Stimulated activated CD4-positive, alpha-beta T cell treated with anti-CD3 and anti-CD28 coated beads, Interleukin-1b, Interleukin-23, amount 100 ng/mL, for 1 hour (primary cell): ENCODE data around the gene PBLD.

Experiments
- DNase-seq, 2 donors: peaks; one replicate each; pipeline ENCODE4 v3.0.0-alpha.2; 2020; ENCODE audit warnings: low read depth in 2 of 2

The PBLD gene

DNA sequence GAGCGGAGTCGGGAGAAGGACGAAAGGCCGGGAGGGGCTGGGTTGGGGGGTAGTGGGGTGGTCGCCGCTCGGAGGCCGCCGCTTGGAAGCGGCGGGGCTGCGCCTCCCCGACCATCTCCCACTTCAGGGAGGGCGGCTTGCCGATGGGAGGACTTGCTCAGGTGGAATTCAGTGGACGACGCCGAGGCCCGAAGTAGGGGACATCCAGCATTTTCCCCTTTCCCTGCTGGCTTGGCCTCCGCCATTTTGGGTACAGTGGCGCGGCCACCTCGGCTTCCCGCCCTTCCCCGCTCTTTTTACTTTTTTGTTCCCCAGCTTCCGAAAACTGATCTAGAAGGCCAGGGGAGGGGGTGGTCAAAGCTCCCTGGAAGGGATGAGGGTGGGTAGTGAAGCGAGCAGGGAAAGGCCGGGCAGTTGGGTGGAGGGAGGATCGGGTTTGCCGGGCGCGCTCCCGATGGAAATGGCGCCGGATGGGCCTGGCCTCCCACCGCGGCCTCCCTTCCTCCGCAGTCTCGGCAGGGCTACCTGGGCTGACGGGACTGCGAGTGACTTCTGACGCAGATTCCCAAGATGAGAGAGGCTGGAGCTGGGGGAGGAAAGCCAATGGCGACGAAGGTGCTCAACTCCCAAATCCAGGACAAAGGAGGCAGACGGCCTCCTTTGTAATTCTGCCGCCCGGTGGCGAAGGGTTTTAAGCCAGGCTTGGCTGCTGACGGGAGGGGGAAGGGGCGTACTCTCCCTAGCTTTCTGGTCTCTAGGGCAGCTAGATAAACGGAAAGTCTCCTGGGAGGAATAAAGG lies at the start of gene PBLD:
Gene PBLD (minus strand): TSS at position 670 of the 799 bp plus-strand sequence. CDS start 26,084 bp downstream, outside the sequence.
- DNase-seq = peak in 1 of 2 donors; percentile 31

DNA sequence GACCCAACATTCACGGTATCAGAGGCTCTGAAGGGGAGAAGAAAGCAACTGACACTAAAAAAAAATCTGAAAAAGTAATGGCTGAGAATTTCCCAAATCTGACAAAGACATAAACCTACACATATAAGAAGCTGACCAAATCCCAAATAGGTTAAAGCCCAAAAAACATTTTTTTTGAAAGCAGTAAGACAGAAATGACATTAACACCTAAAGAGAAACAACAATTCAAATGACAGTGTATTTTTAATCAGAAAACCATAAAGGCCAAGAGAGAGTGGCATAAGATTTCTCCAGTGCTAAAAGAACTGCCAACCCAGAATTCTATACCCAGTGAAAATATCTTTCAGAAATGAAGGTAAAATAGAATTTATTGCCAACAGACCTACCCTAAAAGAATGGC lies 38.9 kb upstream of the PBLD start:
- DNase-seq = no peak

DNA sequence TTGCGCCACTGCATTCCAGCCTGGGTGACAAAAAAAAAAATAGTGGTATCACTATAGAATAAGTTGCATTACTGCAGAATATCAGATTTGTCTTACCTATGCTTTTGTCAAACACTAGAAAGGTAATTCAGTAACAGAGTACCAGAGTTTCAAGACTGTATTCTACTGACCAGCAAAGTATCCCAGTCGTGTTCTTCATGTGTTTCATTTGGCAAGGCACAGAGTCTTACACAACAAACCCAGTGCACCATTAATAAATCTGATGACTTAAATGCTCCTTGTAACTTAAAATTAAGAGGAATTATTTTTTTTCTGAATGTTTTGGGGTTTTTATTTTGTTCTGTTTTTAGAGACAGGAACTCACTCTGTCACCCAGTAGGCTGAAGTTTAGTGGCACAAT lies 34.4 kb upstream of the PBLD start:
- no peak for DNase-seq

DNA sequence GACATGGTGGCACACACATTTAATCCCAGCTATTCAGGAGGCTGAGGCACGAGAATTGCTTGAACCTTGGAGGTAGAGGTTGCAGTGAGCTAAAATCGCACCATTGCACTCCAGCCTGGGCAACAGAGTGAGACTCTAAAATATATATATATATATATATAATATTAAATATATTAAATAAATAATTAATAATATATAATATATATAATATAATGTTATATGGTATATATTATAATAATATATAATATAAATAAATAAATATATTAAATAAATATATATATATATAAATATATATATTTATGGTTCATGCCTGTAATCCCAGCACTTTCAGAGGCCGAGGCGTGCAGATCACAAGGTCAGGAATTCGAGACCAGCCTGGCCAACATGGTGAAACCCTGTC lies 33.9 kb upstream of the PBLD start:
- DNase-seq = no peak

DNA sequence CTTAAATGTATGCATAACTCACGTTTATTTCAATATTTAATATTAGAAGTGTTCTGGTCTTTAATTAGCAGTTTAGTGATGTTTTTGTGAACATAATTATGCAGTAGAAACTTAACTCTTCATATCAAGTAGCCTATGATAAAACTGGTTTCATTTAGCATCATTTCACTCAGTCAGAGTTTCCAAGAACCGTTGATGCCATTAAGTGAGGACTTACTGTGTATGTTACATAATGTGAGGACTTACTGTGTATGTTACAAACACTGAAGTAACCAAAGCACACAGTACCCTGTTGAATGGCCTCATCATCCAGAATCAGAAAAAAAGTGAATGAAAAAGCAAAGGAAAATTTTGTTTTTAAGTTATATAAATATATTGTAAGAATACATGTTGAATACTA lies 32.9 kb upstream of the PBLD start:
- no peak for DNase-seq

DNA sequence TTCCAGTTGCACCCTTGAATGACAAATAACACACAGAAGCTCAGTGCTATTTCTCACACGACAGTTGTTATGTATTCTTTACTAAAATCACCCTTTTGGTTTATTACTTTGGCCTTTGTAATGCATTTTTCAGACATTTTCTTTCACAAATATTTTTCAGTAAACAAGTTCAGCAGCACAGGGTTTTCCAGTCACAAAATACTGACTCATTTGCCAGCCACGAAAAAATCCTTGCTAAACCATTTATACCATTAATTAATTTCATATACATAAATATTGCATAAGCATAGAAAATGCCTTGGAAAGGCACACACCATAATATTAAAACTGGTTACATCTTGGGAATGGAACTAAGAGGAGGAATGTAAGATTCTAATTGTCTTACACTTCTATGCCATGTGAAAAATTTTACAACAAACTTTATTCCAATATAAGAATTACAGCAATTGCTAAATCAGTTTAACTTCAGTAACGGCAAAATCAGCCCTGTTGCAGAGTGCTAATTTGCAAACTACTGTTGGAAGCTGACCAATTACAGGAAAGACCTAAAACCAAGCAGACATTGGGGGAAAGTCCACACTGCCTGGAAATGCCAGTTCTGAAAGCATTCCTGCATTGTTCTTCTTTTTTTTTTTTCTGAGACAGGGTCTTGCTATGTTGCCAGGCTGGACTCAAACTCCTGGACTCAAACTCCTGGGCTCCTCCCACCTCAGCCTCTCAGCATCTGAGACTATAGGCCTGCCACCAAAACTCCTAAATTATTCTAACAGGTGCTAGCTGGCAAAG lies 31.6 kb upstream of the PBLD start:
- DNase-seq = no peak

DNA sequence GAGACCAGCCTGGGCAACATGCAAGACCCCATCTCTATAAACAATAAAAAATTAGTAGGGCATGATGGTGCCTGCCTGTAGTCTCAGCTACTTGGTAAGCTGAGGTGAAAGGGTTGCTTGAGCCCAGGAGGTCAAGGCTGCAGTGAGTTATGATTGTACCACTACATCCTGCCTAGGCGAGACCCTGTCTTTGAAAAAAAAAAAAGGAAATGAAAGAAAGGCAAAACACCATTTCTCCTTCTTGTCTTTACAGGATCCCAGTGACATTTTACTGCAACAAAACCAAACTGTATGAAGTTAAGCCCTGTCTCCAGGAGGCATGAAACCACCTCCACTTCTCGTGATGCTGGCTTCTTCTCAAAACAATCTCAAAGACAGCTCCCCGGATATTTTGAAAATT lies 29.9 kb upstream of the PBLD start:
- no peak for DNase-seq

DNA sequence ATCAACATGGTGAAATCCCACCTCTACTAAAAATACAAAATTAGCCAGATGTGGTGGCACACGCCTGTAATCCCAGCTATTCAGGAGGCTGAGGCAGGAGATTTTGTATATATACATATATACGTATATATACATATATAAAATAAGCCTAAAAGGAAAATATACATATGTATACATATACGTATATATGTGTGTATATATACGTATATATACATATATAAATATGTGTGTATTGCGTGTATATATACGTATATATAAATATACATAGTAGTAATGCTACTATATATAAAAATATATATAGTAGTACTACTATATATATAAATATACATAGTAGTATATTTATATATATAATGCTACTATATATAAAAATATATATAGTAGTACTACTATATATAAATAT lies 26.5 kb upstream of the PBLD start:
- DNase-seq = no peak

DNA sequence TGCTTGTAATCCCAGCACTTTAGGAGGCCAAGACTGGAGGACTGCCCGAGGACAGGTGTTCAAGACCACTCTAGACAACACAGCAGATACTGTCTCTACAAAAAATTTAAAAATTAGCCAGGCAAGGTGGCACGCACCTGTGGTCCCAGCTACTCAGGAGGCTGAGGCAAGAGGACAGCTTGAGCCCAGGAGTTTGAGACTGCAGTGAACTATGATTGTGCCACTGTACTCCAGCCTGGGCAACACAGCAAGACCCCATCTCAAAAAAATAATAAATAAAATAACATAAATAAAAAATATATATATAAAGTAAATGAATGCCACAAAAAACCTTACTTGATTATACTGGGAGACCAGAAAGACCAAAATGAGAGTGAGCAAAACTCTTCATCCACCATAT lies 20.8 kb upstream of the PBLD start:
- no peak for DNase-seq

DNA sequence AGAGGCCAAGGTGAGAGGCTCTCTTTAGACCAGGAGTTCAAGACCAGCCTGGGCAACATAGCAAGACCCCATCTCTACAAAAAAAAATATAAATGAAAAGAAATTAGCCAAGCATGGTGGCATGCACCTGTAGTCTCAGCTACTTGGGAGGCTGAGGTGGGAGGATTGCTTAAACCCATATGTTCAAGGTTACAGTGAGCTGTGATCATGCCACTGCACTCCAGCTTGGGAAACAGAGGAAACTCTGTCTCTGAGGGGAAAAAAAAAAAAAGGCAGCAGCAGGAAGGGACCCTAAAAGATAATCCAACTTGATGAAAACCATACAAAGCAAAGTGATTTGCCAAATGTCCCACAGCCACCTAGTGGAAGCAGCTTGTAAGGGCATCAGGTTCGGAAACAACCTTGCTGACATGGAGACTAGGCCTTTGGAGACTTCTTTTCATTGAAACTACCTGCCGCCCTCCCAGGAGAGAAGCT lies 15.6 kb upstream of the PBLD start:
- peak in 1 of 2 donors; percentile 10 for DNase-seq

DNA sequence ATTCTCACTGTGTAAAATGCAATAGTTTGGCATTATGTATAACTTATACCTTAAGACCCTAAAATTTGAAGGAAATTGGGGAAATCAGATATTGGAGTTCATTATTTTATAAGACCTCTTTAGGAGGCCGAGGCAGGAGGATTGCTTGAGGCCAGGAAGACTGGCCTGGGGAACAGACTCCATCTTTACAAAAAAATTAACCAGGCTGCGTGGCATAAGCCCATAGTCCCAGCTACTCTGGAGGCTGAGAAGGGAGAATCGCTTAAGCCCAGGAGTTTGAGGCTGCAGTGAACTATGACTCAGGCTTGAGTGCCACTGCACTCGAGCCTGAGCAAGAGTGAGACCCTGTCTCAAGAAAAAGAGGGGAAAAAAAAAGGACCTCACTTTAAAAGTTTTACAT lies 14.0 kb upstream of the PBLD start:
- DNase-seq = no peak

DNA sequence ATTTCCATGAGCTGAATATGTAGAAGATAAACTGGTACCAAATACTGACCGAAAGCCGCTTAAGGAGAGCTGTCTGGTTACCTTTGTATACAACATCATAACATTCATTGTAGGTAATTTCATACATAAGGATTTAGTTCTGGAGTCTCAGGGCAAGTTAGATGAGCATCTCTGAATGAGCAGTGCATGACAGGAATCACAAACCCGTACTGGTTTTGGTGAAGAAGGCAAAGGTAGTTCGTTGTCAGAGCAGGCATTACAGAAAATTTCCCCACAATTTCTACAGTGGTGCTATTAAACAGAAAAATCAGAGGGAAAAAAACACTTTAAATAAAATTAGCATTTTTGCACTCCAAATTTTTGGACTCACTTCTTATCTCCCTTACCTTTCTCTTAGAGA lies 12.9 kb upstream of the PBLD start:
- DNase-seq = no peak

DNA sequence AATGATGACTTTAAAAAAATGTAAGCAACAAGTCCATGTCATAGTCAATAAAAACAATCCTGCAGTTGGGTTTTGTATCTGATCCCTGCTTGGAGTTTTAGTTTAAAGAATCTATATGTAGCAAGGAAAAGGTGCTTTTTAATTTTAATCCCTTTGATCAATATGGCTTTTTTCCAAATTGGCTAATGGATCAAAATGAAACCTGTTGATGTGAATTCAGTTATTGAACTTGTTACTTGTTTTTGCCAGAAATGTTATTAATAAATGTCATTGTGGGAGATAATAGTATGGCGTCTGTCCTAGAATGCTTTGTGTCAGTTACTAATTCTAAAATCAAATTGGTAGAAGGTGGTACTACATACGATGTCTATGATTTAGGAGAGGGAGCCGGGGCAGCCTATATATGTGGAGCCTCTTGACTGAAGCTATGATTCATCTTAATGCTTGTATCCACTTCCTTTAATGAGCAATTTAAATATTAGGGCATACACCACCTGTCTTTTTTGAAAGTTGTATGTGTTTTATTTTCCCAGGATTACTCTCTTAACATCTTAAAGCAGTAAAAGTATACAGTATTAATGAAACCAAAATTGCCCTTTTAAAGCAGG lies 10.3 kb upstream of the PBLD start:
- DNase-seq = no peak

DNA sequence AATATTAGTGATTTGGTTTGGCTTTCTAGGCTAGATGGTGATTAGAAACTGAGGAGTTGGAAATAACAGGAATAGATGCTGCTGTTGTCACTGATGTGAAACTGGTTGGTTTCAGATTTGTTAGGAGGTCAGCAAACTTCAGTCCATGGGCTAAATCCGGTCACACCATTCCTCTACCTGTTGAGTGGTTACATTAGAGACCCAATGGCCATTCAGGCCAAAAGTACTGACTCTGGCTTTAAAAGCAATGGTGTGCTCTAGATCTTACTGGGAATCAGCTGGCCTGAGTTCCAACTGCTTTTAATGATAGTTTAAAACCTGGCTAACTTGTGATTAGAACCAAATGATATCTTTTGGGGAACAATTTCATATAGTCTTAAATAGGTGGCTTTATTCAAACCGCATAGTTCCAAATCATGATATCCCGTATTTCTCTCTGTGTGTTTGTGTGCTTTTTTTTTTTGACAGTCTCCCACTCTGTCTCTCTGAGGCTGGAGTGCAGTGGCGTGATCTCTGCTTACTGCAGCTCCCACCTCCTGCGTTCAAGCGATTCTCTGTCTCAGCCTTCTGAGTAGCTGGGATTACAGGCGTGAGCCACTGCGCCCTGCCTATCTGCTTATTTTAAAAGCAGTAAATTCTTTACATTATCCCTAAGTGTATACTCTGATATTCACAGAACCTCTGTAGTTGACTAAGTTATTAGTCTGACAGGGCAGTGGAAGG lies 7.8 kb upstream of the PBLD start:
- no peak for DNase-seq

DNA sequence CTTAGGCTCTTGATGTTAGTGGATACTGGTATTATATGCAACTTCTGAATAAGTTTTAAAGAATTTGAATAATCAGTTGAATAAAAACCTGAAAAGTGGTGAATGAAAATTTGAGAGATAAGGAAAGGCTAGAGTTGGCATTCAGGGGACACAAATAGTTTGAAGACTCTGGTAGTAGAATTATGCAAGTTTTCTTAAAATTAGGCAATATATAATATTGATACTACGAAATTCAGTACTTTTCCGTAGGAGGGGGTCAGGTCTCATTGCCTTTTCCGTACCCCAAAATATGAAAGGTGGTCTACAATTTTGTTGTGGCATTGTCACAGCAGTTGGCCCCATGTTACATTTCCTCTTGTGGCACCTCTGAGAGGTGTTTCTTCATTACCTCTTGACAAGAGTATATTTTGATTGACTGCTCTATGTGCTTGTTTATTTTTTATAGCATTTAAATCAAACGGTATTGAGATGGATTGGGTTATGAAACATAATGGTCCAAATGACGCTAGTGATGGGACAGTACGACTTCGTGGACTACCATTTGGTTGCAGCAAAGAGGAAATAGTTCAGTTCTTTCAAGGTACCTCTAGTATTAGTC lies 4.1 kb upstream of the PBLD start:
- no peak for DNase-seq

DNA sequence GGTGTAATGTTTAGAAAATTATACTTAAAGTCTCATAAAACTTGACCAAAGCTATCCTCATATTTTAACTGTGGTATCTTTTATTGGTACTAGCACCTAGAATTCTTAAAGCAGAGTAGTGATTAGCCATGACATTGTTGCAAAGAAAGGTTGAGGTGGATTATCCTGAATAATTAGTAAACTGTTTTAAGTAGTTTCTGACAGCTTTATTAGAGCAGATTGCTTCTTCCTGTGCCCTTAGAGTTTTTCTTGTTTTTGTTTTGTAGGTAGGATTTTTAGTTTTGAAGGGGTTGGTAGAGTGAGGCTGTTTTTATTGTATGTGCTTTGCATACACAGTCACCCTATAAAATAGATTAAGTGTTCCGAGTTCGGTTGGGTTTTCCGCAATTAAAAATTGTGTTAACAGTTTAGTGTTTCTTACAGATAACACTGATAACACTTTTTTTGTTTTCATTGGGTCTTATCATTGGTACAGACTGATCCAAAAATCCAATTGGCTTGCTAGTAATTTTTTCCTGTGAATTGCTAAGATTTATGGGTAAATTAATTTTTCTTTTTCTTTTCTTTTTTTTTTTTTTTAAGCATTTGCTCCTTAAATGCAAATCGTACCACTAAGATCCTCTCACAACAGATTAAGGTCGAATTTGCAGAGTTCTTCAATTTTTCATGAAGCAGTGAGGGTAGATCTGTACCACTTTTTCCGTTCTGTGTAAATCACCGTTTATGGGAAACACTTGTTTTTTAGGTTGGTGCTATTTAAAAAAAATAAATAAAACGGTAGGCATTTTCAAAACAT lies 2.1 kb upstream of the PBLD start:
- no peak for DNase-seq

DNA sequence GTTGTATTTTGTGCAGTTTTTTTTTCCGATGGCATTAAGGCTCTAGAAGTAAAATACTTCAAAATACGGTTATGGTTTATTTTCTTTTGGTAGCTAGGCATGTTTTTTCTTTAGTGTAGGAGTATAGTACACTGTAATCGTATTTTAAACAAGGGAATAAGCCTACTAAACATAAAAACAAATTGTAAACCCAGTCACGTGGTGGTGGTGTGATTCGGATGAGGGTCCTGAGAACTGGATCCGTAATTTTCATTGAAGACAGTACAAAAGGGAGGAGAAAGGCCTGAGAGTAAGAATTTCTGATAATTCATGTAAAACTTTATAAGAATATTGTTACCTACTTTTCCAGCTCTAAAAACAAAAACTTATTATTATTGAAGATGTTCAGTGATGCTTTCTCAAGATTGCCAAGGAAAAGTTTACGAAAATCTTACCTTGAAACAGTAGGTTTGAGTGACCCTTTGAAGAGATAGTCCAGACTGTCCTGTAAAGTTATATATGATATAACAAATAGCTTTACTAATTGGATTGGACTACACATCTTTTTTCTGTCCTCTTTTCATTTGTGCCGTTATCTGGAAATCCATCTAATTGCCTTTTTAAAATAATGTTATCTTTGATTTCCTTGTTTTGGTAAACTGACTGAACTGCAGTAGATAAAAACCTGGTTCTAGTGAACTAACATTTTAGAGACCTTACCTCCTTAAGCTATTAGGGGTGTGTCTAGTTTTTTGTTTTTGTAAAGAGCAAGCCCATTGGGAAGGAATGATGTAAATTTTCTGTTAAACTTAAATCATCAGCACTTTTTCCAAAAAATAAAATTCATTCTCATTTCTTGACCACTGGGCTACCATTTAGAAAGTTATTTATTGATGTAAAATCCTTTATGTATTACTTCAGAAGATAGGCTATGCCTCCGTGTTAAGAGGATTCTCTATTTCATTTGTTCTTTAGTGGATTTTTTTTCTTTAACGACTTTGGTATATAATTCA lies 1.0 kb upstream of the PBLD start:
- no peak for DNase-seq

DNA sequence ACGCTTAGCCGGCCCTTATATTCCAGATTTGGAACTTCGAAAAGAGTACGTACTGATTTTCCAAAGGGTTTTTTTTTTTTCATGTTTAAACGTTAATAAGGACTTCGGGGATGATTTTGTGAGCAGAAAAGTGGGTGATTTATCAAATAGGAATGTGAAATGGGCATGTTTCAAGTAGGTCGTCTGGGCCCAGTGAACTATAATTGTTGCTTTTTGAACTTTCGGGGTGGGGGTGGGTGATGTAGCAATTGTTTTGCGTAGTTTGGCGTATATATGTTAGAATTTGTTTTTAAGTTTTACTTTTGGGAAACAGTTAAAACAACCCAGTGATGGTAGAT lies 299 bp upstream of the PBLD start:
- DNase-seq = no peak

DNA sequence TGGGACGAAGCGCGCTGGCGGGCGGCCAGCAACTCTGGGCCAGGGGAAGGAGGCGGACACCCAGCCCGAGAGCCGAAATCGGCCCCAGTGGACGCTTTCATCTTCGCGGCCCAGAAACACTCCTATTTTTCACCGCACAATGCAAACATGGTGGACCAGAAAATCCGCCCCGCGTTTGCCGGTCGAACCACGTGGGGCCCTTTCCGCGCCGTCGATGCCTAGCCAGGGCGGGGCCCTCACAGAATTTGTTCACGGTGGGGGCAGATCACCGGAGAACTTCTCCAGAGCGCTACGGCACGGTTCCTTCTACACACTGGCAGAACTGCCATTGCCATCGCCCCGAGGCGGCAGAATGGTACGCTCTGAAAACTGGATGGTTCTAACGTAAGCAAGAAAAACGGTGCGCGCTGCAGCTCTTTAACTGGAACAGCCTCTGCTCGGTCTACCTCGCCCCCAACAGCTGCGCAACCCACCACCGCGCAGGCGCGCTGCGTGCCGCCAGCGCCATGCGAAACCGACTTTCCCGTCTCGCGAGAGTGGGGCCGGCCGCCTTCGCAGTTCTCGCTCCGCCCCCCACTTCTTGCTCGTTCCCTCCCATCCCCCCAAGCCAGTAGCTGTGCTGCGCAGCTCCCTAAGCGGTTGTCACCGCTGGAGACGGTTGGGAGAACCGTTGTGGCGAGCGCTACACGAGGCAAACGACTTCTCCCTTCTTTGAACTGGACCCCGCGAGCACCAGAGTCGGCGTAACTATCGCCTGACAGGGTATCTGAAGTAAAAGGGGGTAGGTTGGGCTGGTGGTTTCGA lies 1.1 kb downstream of the PBLD start, which contains the start of gene HNRNPH3:
Gene HNRNPH3 (plus strand): TSS at position 610 of the 804 bp plus-strand sequence. CDS start 5,158 bp downstream, outside the sequence.
- DNase-seq = peak; percentile 95 to 97
